ENCODE data around the gene IBSP. TPM values are rescaled to one million over a fixed set of nuclear protein-coding genes. Genes with fewer than 3 reads are reported as not detected.
A peak's percentile ranks its signal among the peaks of the same experiment; 100 is the strongest.

IBSP gene
- total RNA-seq, 1 donor from 2014 or later, result not detected

- no peak for TF ChIP-seq CTCF (conservative IDR thresholded peaks at IDR 0.05; ENCODE audit: low read depth, low read length)
- DNase-seq (ENCODE audit: low read depth), result no peak
- no peak overlapping the region for H3K4me3 ChIP-seq (ENCODE audit: low read depth, low read length)
These were observed 45.1 kb downstream of the IBSP start for GRCh38 chr4:87844452-87844851.

GRCh38 chr4:87846226-87846625 lies 46.9 kb downstream of the IBSP start:
- no peak for TF ChIP-seq CTCF (conservative IDR thresholded peaks at IDR 0.05; ENCODE audit: low read depth, low read length)
- DNase-seq (ENCODE audit: low read depth), result no peak
- no peak overlapping the region for H3K4me3 ChIP-seq (ENCODE audit: low read depth, low read length)

GRCh38 chr4:87848622-87849351 lies 49.4 kb downstream of the IBSP start:
- TF ChIP-seq CTCF (conservative IDR thresholded peaks at IDR 0.05; ENCODE audit: low read depth, low read length), result peak; percentile 70
- DNase-seq (ENCODE audit: low read depth), result no peak
- H3K4me3 ChIP-seq (ENCODE audit: low read depth, low read length), result peak overlapping the region; percentile 17

GRCh38 chr4:87849612-87850011 lies 50.3 kb downstream of the IBSP start:
- no peak for DNase-seq (ENCODE audit: low read depth)
- TF ChIP-seq CTCF (conservative IDR thresholded peaks at IDR 0.05; ENCODE audit: low read depth, low read length), result no peak

GRCh38 chr4:87851332-87851731 lies 52.0 kb downstream of the IBSP start:
- no peak overlapping the region for H3K4me3 ChIP-seq (ENCODE audit: low read depth, low read length)
- TF ChIP-seq CTCF (conservative IDR thresholded peaks at IDR 0.05; ENCODE audit: low read depth, low read length), result no peak
- no peak for DNase-seq (ENCODE audit: low read depth)

More at GRCh38 chr4:87849612-87850011, 50.3 kb downstream of the IBSP start:
- no peak overlapping the region for H3K4me3 ChIP-seq (ENCODE audit: low read depth, low read length)

GRCh38 chr4:87851953-87852352 lies 52.6 kb downstream of the IBSP start:
- no peak for DNase-seq (ENCODE audit: low read depth)
- H3K4me3 ChIP-seq (ENCODE audit: low read depth, low read length), result no peak overlapping the region
- no peak for TF ChIP-seq CTCF (conservative IDR thresholded peaks at IDR 0.05; ENCODE audit: low read depth, low read length)

GRCh38 chr4:87853108-87853507 lies 53.8 kb downstream of the IBSP start:
- no peak for DNase-seq (ENCODE audit: low read depth)
- peak; percentile 63 for TF ChIP-seq CTCF (conservative IDR thresholded peaks at IDR 0.05; ENCODE audit: low read depth, low read length)

More at GRCh38 chr4:87853108-87853507, 53.8 kb downstream of the IBSP start:
- H3K4me3 ChIP-seq (ENCODE audit: low read depth, low read length), result no peak overlapping the region
